ENCODE measurements around the gene POLR2L.

DNA sequence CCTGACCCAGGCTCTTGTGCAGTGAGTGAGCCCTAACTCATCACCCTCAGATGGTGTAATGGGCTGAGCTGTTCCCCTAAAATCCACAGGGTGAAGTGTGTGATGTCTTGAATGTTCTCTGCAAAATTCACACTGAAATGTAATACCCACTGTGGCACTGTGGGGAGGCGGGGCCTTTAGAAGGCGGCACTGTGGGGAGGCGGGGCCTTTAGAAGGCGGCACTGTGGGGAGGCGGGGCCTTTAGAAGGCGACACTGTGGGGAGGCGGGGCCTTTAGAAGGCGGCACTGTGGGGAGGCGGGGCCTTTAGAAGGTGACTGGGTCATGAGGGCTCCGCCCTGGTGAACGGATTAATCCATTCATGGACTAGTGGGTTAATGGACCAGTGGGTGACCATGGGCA, 35.2 kb upstream of the POLR2L start:
- TF ChIP-seq, protein P1, sequence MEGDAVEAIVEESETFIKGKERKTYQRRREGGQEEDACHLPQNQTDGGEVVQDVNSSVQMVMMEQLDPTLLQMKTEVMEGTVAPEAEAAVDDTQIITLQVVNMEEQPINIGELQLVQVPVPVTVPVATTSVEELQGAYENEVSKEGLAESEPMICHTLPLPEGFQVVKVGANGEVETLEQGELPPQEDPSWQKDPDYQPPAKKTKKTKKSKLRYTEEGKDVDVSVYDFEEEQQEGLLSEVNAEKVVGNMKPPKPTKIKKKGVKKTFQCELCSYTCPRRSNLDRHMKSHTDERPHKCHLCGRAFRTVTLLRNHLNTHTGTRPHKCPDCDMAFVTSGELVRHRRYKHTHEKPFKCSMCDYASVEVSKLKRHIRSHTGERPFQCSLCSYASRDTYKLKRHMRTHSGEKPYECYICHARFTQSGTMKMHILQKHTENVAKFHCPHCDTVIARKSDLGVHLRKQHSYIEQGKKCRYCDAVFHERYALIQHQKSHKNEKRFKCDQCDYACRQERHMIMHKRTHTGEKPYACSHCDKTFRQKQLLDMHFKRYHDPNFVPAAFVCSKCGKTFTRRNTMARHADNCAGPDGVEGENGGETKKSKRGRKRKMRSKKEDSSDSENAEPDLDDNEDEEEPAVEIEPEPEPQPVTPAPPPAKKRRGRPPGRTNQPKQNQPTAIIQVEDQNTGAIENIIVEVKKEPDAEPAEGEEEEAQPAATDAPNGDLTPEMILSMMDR (IDR thresholded peaks at IDR 0.05), result no peak
- TF ChIP-seq RAD21 (IDR thresholded peaks at IDR 0.05; ENCODE audit: low read length) (no peak), MXI1 (IDR thresholded peaks at IDR 0.05; ENCODE audit: low read depth, low read length) (no peak), MEF2A (IDR thresholded peaks at IDR 0.05; ENCODE audit: borderline replicate concordance, low read depth) (no peak), RFX5 (IDR thresholded peaks at IDR 0.05; ENCODE audit: low read length) (no peak), SMC3 (IDR thresholded peaks at IDR 0.05; ENCODE audit: low read depth, low read length) (no peak), FOXM1 (IDR thresholded peaks at IDR 0.05; ENCODE audit: low read depth) (no peak), JUND (IDR thresholded peaks at IDR 0.05) (no peak), POLR2AphosphoS5 (IDR thresholded peaks at IDR 0.05; ENCODE audit: low read depth, low read length) (no peak)
- TF ChIP-seq, protein P2, sequence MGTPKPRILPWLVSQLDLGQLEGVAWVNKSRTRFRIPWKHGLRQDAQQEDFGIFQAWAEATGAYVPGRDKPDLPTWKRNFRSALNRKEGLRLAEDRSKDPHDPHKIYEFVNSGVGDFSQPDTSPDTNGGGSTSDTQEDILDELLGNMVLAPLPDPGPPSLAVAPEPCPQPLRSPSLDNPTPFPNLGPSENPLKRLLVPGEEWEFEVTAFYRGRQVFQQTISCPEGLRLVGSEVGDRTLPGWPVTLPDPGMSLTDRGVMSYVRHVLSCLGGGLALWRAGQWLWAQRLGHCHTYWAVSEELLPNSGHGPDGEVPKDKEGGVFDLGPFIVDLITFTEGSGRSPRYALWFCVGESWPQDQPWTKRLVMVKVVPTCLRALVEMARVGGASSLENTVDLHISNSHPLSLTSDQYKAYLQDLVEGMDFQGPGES (IDR thresholded peaks at IDR 0.05; ENCODE audit: low read depth, low read length), result no peak
- TF ChIP-seq, protein P3, sequence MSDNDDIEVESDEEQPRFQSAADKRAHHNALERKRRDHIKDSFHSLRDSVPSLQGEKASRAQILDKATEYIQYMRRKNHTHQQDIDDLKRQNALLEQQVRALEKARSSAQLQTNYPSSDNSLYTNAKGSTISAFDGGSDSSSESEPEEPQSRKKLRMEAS (IDR thresholded peaks at IDR 0.05; ENCODE audit: low read depth), result no peak

Measured in SK-N-SH (cell line).